ENCODE data around the gene ARHGAP27.

Gene ARHGAP27

DNA sequence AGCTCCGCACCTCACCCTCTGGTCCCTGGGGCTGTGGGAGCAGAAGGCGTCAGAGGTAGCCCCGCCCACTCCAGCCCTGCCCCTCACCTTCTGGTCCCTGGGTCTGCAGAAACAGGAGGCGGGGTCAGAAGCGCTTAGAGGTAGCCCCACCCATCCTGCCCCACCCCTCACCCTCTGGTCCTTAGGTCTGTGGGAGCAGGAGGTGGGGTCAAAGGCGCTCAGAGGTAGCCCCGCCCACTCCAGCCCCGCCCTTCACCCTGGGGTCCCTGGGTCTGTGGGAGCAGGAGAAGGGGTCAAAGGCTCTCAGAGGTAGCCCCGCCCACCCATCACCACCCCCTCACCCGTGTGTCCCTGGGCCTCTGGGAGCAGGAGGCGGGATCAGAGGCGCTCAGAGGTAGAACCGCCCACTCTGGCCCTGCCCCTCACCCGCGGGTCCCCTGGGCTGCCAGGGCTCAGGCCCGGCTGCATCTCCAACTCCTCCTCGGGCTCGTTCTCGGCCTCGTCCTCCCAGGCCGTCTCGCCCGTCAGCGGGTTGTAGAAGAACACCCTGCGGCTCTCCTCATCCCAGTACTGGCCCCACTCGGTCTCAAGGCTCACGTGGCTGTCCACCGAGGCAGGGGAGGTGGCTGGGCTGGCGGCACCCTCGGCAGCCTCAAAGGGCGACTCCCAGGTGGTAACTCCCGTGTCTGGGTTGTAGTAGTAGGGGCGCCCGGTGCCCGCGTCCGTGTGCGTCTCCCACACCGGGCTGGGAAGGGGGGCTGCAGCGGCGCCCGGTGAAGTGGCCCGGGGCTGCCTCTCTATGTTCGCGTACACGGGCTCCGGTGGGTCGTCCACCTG, 27.2 kb downstream of the ARHGAP27 start:
- no peak for DNase-seq

DNA sequence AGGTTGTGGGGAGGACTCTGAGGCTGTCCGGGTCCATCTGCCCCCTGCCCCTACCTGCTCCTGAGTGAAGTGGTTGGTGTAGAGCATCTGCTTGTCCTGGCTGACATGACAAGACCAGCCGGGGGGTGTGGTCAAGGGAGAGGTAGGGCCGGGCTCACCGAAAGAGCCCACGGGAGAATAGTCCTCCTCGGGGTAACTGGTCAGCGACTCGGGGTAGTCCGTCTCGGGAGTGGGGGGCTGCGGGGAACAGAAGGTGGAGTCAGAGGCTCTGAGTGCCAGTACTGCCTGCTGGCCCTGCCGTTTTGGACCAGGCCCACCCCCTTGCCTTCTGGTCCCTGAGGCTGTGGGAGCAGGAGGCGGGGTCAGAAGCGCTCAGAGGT, 27.8 kb downstream of the ARHGAP27 start:
- no peak for DNase-seq

- no peak for DNase-seq
Measured at GRCh38 chr17:45403906-45404490, 28.7 kb downstream of the ARHGAP27 start.

DNA sequence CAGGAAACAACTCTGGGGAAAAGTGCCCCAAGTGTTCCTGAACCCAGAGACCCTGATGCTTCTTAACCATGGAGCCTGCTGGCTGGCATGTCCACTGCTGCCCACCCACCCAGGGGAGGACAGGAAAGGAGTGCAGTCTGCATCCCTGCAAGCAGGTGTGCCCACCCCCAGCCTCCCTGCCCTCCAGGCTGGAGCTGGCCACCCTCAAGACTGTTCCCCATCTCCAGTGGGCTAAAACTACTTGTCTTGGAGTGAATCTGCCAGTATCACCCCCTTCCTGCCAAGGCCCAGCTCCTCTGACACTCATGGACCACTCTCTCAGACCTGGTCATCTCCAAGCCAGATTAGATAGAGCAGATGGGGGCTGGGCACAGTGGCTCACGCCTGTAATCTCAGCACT, 29.8 kb downstream of the ARHGAP27 start:
- no peak for DNase-seq

DNA sequence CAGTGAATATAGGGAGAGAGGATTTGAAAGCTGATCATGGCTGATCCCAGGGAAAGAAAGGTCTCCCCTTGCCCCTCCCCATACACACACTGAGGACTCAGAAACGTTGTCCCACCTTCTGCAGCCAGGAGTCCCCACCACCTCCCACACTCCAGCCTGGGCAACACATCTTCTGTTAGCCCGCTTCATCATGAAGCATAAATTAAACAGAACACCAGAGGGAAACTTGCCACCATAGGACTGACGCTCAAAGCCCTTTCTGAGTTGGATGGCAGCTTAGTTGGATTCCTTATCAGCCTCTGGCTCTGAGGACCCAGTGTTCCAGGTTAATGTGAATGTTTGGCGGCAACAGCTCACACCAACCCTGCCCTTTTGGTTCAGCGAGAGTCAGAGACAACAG, 33.9 kb downstream of the ARHGAP27 start:
- DNase-seq, result no peak

DNA sequence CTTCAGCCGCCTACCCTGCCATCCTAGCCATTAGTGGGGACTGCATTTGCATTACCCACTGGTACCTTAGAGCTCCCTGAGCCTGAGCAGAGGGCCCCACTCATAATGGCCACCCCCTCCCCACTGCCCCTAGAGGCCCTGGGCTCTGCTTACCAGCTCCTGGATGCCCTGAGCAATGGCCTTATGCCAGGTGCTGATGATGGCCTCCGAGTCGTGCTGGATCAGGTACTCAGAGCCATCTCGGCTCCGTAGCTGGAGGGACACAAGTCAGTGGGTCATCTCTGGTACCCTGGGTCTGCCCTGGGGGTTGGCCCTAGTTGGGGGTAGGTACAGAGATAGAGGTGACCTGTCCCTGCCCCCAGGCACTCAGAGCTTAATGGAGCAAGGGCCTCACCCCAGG, 34.9 kb downstream of the ARHGAP27 start:
- no peak for DNase-seq

GRCh38 chr17:45396496-45397205, 36.0 kb downstream of the ARHGAP27 start:
- DNase-seq, result no peak

GRCh38 chr17:45395569-45396415, 36.9 kb downstream of the ARHGAP27 start:
- no peak for DNase-seq

DNA sequence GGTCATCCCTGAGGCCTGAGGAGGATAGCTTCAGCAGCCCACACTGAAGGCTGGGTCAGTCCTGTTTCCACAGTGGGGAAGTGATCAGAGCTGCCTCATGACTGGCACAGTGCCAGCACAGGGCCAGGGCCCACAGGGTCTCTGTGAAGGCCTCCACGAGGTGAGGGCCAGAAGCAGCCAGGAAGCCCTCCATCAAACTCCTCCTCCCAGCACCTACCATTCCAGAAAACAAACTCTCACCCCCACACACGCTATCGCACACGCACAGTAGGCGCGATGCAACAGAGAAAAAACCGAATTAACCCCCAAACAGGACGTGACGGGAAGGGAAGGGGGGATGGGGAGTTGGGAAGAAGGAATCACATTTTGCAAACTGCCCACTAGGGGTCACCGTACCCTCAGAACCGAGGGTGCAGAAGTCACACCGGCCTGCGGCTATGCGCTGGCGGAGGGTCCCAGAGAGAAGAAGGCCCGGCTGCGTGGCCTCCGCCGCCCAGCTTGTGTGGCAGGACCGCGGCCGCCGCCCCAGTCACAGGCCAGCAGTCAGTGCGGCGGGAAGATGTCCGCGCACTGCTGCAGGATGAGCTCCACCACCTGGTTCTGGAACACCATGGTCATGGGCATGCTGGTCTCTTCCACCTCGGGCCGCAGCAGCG, 37.6 kb downstream of the ARHGAP27 start:
- DNase-seq, result no peak

GRCh38 chr17:45394564-45394912, 38.1 kb downstream of the ARHGAP27 start:
- DNase-seq, result no peak

GRCh38 chr17:45394091-45394490, 38.6 kb downstream of the ARHGAP27 start:
- no peak for DNase-seq

- DNase-seq, result no peak
Measured at GRCh38 chr17:45393411-45393810, 39.3 kb downstream of the ARHGAP27 start.

DNA sequence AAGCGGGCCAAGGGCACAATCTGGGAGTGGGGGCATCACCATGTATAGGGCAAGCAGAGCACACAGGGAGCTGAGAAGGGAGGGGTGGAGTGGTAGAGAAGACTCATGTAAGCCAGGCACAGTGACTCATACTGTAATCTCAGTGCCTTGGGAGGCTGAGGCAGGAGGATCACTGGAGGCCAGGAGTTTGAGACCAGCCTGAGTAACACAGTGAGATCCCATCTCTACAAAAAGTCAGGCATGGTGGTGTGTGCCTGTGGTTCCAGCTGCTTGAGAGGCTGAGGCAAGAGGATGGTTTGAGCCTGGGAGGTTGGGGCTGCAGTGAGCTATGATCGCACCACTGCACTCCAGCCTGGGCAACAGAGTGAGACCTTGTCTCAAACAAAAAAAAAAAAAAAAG, 40.8 kb downstream of the ARHGAP27 start:
- no peak for DNase-seq

GRCh38 chr17:45391291-45391690, 41.4 kb downstream of the ARHGAP27 start:
- DNase-seq, result no peak

GRCh38 chr17:45389354-45389753, 43.3 kb downstream of the ARHGAP27 start:
- DNase-seq, result no peak

- no peak for DNase-seq
Measured at GRCh38 chr17:45388604-45389325, 43.9 kb downstream of the ARHGAP27 start.

DNA sequence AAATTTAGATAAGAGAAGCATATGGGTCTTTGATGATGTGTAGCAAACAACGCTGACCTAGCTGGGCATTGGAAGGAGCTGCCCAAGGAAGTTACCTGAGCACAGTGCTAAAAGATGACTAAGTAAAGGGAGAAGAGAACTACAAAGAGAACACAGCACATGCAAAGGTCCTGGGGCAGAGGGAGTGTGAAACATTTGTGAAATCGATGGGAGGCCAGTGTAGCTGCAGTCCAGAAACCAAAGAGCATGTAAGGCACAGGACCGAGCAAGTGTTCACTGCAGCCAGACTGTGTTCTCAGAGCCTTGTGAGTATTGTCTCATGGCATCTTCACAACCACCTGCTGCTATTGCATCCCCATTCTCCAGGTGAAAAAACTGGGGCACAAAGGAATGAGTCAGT, 44.9 kb downstream of the ARHGAP27 start:
- DNase-seq, result no peak

DNA sequence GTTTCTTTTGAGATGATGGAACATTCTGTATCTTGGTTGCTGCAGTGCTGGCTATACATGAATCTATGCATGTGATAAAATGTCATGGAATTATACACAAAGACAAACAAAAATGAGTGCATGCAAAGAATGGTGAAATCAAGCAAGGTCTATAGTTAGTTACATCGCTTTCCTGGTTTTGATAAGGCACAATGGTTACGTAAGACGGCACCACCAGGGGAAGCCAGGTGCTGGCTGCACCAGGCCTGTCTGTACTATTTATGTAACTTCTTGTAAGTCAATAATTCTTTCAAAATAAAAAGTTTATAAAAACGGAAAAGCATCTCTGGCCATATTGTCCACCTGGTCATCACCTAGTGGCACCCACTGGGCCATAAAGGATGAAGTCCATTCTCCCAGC, 46.5 kb downstream of the ARHGAP27 start:
- DNase-seq, result no peak

DNA sequence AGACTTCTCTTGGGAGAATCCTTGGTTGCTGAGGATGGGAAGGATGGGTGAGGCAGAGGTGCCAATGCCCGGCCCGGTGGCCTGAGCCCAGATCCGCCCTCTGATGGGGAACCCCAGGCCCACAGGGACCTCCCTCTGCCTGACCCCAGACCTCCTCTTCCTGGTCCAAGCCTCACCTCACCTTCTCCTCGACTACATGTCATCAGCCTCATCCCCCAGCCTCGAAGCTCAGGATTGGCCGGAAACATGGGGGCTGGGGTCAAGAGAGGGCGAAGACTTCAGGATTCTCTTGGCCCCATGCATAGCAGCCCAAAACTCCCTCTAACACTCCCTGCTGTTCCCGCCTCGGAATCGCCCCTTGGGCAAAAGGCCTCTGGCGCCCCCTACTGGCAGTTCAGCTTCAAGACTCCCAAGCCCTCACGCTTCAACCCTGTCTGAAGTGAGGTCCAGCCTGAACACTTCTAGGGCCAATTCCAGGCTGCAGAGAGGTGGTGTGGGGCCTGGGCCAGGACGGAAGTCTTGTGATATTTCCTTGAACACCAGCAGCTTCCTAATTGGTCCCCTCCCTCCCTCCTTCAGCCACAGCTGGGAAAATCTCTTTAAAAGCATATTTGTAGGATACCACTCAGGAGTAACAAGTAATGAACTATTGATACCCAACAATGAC, 47.2 kb downstream of the ARHGAP27 start:
- DNase-seq, result peak; percentile 82

DNA sequence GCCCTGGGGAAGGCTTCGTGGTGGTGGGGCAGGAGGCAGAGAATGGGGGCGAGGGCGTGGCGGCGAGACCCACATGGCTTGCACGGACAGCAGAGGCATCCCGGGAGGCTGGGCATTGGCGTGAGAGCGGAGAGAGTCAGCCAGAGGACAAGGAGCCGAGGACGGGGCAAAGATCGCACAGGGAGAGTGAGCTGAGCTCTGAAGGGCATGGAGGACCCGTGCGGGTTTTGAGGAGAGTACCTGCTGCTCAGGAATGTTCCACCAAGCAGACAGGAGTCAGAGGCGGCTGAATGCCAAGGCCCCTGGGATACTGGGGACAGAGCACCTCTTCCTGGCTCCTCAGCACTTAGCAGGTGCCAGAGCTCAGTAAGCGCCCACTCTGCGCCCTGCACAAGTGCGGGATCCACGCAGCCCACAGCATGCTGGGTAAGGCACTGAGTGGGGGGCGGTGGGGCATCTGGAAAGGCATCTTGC, 47.8 kb downstream of the ARHGAP27 start:
- no peak for DNase-seq

Data from NCI-H2107 (cell line).